ENCODE measurements around the gene SRD5A2.
"Not testable (repeated sequence)": the region's sequence is repeated elsewhere in the genome, so short reads cannot be mapped to it uniquely, and the experiment has no call there.

SRD5A2 gene

GRCh38 chr2:31533036-31533435, 47.7 kb downstream of the SRD5A2 start:
- DNase-seq, result no peak

GRCh38 chr2:31531101-31531500, 49.6 kb downstream of the SRD5A2 start:
- DNase-seq, result no peak

GRCh38 chr2:31529256-31529655, 51.5 kb downstream of the SRD5A2 start:
- DNase-seq, result no peak

GRCh38 chr2:31528823-31529222, 51.9 kb downstream of the SRD5A2 start:
- no peak for DNase-seq

GRCh38 chr2:31526946-31527732, 53.6 kb downstream of the SRD5A2 start:
- no peak for DNase-seq

- no peak for DNase-seq
Observed at GRCh38 chr2:31525876-31526275, 54.9 kb downstream of the SRD5A2 start.

- DNase-seq, result no peak
Observed at GRCh38 chr2:31524592-31524991, 56.1 kb downstream of the SRD5A2 start.

GRCh38 chr2:31523871-31524492, 56.8 kb downstream of the SRD5A2 start:
- no peak for DNase-seq

- DNase-seq, result no peak
Observed at GRCh38 chr2:31522786-31523185, 58.0 kb downstream of the SRD5A2 start.

- DNase-seq, result no peak
Observed at GRCh38 chr2:31517442-31518203, 63.1 kb downstream of the SRD5A2 start.

- DNase-seq, result no peak
Observed at GRCh38 chr2:31515586-31515985, 65.2 kb downstream of the SRD5A2 start.

GRCh38 chr2:31513553-31513952, 67.2 kb downstream of the SRD5A2 start:
- DNase-seq, result no peak

GRCh38 chr2:31511376-31511775, 69.4 kb downstream of the SRD5A2 start:
- DNase-seq, result no peak

- DNase-seq, result no peak
Observed at GRCh38 chr2:31505111-31505510, 75.6 kb downstream of the SRD5A2 start.

GRCh38 chr2:31504311-31504710, 76.4 kb downstream of the SRD5A2 start:
- DNase-seq, result no peak

- DNase-seq, result not testable (repeated sequence)
Observed at GRCh38 chr2:31496451-31496874, 84.3 kb downstream of the SRD5A2 start.

- DNase-seq, result not testable (repeated sequence)
Observed at GRCh38 chr2:31489339-31489738, 91.4 kb downstream of the SRD5A2 start.

- DNase-seq, result no peak
Observed at GRCh38 chr2:31483246-31483645, 97.5 kb downstream of the SRD5A2 start.

- DNase-seq, result no peak
Observed at GRCh38 chr2:31476511-31477180, 104.1 kb downstream of the SRD5A2 start.

GRCh38 chr2:31475692-31476091, 105.0 kb downstream of the SRD5A2 start:
- DNase-seq, result no peak

GRCh38 chr2:31474296-31474695, 106.4 kb downstream of the SRD5A2 start:
- no peak for DNase-seq
